BE2C (cell line): ENCODE data around the gene AKR1E2.

ENCODE experiments used
- DNase-seq: peaks from one replicate; pipeline ENCODE4 v3.0.0-alpha.2; 2020
- H3K27me3 ChIP-seq: fragments of 250-450 bp; sonication (Bioruptor Pico); 2 replicates; pipeline ENCODE4 v1.5.1; 2020; ENCODE audit warnings: mild to moderate bottlenecking
- H3K36me3 ChIP-seq: fragments of 250-450 bp; sonication (Bioruptor Pico); 2 replicates; pipeline ENCODE4 v1.5.1; 2020; ENCODE audit warnings: mild to moderate bottlenecking
- H3K4me1 ChIP-seq: fragments of 250-450 bp; sonication (Bioruptor Pico); 2 replicates; pipeline ENCODE4 v1.5.1; 2020
- H3K4me3 ChIP-seq: 2 replicates; pipeline ENCODE4 v1.5.1; 2011; ENCODE audit warnings: low read depth, low read length
- H3K9me3 ChIP-seq: fragments of 250-450 bp; sonication (Bioruptor Pico); 2 replicates; pipeline ENCODE4 v1.5.1; 2020
- TF ChIP-seq, protein P1 (sequence below): IDR thresholded peaks from 2 replicates; pipeline ENCODE4 v1.5.1; 2012; ENCODE audit warnings: mild to moderate bottlenecking, low read depth, low read length

The AKR1E2 gene

DNA sequence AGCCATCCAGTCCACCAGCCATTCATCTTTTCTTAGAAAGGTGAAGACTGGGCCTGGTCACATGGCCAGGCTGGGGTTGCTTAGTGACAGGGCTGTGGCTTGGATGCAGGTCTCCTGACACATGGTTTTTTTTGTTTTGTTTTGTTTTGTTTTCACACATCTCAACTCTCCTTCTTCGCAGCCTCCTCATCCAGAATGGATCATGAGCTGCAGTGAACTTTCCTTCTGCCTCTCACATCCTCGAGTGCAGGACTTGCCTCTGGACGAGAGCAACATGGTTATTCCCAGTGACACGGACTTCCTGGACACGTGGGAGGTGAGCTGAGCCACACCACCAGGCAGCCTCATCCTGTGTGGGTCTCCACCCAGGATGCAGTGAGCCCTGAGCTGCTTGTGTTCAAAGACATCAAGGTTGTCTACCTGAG lies 9.5 kb downstream of the AKR1E2 start:
- no peaks in the 10 kb centered on the region for H3K4me1 ChIP-seq
- DNase-seq, result no peak
- TF ChIP-seq, protein P1, sequence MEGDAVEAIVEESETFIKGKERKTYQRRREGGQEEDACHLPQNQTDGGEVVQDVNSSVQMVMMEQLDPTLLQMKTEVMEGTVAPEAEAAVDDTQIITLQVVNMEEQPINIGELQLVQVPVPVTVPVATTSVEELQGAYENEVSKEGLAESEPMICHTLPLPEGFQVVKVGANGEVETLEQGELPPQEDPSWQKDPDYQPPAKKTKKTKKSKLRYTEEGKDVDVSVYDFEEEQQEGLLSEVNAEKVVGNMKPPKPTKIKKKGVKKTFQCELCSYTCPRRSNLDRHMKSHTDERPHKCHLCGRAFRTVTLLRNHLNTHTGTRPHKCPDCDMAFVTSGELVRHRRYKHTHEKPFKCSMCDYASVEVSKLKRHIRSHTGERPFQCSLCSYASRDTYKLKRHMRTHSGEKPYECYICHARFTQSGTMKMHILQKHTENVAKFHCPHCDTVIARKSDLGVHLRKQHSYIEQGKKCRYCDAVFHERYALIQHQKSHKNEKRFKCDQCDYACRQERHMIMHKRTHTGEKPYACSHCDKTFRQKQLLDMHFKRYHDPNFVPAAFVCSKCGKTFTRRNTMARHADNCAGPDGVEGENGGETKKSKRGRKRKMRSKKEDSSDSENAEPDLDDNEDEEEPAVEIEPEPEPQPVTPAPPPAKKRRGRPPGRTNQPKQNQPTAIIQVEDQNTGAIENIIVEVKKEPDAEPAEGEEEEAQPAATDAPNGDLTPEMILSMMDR, result no peak
- H3K9me3 ChIP-seq, result no peaks in the 10 kb centered on the region
- no peaks in the 10 kb centered on the region for H3K27me3 ChIP-seq
- H3K36me3 ChIP-seq, result no peaks in the 10 kb centered on the region; the same call in 1 of the 2 replicates
- no peak overlapping the region for H3K4me3 ChIP-seq

DNA sequence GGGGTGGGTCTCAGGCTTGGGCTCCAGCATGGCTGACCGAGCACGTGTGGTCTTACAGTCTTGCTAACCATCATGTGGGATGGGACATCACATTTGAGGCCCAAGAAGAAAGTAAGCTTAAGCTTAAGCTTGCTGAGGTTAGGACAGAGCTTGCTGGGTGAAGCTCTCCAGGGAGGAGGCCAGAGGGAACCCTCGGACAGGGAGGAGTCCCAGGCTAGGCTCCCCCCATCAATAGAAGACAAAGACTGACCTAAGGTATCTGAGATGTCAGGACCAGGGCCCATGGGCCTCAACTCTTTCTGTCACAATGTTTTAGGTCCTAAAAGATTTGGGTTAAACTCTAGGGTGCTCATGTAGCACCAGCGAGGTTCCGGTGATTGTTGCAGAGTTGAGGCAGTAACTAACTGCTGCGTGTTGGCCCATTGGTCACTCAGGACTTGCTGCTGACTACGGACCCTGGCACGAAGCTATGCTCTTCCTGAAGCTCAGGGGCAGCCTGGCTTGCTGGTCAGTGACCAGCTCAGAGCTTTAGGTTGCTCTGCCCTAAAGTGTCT lies 10.5 kb downstream of the AKR1E2 start:
- no peaks in the 10 kb centered on the region for H3K4me1 ChIP-seq
- no peaks in the 10 kb centered on the region for H3K36me3 ChIP-seq
- no peak overlapping the region for H3K4me3 ChIP-seq
- DNase-seq, result no peak
- H3K27me3 ChIP-seq, result no peaks in the 10 kb centered on the region
- TF ChIP-seq, protein P1, result no peak
- H3K9me3 ChIP-seq, result no peaks in the 10 kb centered on the region

DNA sequence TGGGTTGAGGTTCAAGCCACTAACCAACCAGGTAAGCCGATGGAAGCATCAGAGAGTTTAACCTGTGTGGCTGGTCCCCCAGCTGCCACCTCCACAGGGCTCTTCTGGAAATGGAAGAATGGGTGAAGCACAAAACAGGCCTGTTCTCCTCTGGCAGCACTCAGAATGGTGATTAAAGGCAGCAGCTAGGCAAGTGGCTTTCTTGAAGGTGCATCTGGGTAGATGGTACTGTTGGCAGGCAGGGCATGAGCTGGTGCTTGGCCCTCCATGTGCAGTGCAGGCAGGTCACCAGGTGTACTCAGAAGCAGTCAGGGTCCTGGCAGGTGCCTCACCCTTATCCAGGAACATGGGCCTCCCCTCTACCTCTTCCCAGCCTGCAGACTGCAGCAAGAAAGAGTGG lies 11.5 kb downstream of the AKR1E2 start:
- Histone ChIP-seq H3K4me3 (no peak overlapping the region), H3K36me3 (no peaks in the 10 kb centered on the region), H3K27me3 (no peaks in the 10 kb centered on the region), H3K9me3 (no peaks in the 10 kb centered on the region), H3K4me1 (no peaks in the 10 kb centered on the region)
- DNase-seq, result no peak
- TF ChIP-seq, protein P1, result no peak

DNA sequence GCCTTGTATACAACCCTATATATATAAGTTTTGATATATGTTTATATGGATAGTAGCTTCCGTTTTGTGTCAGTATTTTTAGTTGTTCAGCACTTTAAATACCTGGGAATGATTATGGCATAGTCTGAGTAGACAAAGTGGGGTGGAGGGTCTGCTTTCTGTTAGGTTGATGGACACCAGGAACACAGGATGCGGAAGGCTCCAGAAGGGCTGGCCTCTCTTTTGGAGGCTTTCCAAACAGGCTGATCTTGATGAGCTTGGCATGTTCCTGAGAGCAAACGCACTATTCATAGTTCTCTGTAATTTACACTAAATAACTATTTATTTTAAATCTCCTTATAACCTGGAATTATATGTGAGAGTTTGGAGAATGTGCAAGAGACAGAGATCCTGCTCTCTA lies 12.7 kb downstream of the AKR1E2 start:
- Histone ChIP-seq H3K36me3 (no peaks in the 10 kb centered on the region), H3K4me3 (no peak overlapping the region), H3K4me1 (no peaks in the 10 kb centered on the region), H3K9me3 (no peaks in the 10 kb centered on the region), H3K27me3 (no peaks in the 10 kb centered on the region)
- DNase-seq, result no peak
- TF ChIP-seq, protein P1, result no peak

DNA sequence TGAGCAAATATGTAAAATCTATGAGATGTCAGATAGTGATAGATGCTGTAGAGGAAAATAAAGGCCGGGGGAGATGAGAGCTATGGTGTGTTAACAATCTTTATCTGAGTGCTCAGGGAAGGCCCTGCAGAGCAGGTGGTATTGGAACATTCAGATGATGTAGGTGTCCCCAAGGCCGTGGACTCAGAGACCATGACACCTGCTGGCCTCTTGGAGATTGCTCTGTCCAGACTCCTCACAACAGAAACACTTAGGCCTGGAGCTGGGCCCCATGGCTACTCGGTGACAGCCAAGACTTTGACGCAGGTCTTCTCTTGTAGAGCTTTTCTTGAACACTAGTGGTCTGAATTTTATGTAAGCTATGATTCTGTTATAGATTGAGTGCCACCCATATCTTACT lies 13.3 kb downstream of the AKR1E2 start:
- Histone ChIP-seq H3K27me3 (no peaks in the 10 kb centered on the region), H3K36me3 (no peaks in the 10 kb centered on the region), H3K9me3 (no peaks in the 10 kb centered on the region), H3K4me1 (no peaks in the 10 kb centered on the region), H3K4me3 (no peak overlapping the region)
- TF ChIP-seq, protein P1, result no peak
- no peak for DNase-seq

DNA sequence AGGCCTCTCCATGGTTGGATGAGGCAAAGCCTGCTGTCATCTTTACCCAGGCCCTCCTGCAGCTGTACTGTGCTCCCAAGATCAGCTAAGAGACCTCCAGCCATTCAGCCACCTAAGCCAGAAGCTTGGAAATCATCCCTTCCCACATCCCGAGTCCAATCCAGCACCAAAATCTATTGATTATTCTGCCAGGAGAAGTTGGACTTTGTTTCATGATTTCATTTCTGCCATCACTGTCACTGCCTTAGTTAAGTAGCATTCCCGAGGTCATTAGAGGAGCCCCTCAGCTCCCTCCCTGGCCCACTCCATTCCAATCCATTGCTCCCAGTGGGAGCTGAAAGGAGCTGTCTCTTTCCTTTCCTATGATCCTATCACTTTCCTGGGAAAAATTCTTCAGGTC lies 14.1 kb downstream of the AKR1E2 start:
- Histone ChIP-seq H3K36me3 (no peaks in the 10 kb centered on the region), H3K27me3 (no peaks in the 10 kb centered on the region), H3K9me3 (no peaks in the 10 kb centered on the region), H3K4me1 (no peaks in the 10 kb centered on the region), H3K4me3 (no peak overlapping the region)
- TF ChIP-seq, protein P1, result no peak
- DNase-seq, result no peak
